IPS DF 6.9 (cell line): ENCODE measurements around the gene USP17L13.
"Not testable (repeated sequence)": the region's sequence is repeated elsewhere in the genome, so short reads cannot be mapped to it uniquely, and the experiment has no call there.

ENCODE experiments used
- DNase-seq: peaks from one replicate; pipeline ENCODE4 v3.0.0-alpha.2; 2013; ENCODE audit warnings: low read depth, low spot score
- H3K27ac ChIP-seq: one replicate; pipeline ENCODE4 v1.5.1; 2013; ENCODE audit warnings: low read length, control low read depth
- H3K27me3 ChIP-seq: 2 replicates; pipeline ENCODE4 v1.6.1; 2013; ENCODE audit warnings: mild to moderate bottlenecking, low read length; ENCODE audit not compliant: control insufficient read depth, insufficient read depth
- H3K36me3 ChIP-seq: 2 replicates; pipeline ENCODE4 v1.6.1; 2013; ENCODE audit warnings: low read length; ENCODE audit not compliant: control insufficient read depth, insufficient read depth
- H3K4me1 ChIP-seq: 2 replicates; pipeline ENCODE4 v1.6.1; 2013; ENCODE audit warnings: low read length; ENCODE audit not compliant: control insufficient read depth, insufficient read depth
- H3K4me3 ChIP-seq: 2 replicates; pipeline ENCODE4 v1.5.1; 2013; ENCODE audit warnings: mild to moderate bottlenecking, low read length
- H3K9me3 ChIP-seq: 2 replicates; pipeline ENCODE4 v1.6.1; 2013; ENCODE audit warnings: low read length, inconsistent platforms; ENCODE audit not compliant: control insufficient read depth, insufficient read depth
- WGBS: extraction: QIAGEN DNeasy Blood & Tissue Kit; methylation state at CpG from one replicate; pipeline ENCODE4 v1.1.7; 2013; ENCODE audit warnings: mixed read lengths, missing lambda C conversion rate; ENCODE audit not compliant: insufficient read length, insufficient coverage; 5-methylcytosine and 5-hydroxymethylcytosine counted together

Gene USP17L13

GRCh38 chr4:9253078-9253477, 28.4 kb downstream of the USP17L13 start, which contains the start of gene USP17L19:
TSS of gene USP17L19 (plus strand) at chr4:9253378. CDS start at chr4:9253378, 0 bp downstream.
- no CpG with 5 or more reads among the region's 13 CpGs for WGBS
- DNase-seq: not testable (repeated sequence)

DNA sequence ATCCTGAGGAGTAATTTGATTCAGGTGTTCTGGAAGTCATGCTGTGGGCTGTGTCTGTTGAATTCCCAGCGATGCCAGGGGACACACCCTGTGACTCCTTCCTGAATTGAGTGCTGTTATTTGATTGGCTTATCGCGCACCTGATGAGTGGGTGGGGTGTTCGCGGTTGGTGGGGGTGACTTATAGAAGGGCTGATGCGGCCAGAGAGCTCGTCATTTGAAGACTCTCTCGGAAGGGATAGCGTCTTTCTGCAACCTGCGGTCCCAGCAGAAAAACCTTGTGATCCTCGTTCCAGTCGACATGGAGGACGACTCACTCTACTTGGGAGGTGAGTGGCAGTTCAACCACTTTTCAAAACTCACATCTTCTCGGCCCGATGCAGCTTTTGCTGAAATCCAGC, 33.1 kb downstream of the USP17L13 start, which contains the start of gene USP17L20:
Gene USP17L20 (plus strand): TSS at position 301 of the 400 bp plus-strand sequence. CDS start 0 bp downstream, at position 301.
- not testable (repeated sequence) for H3K36me3 ChIP-seq, H3K27me3 ChIP-seq, H3K27ac ChIP-seq, H3K4me3 ChIP-seq, H3K4me1 ChIP-seq, H3K9me3 ChIP-seq, DNase-seq
- no CpG with 5 or more reads among the region's 15 CpGs for WGBS

More at GRCh38 chr4:9253078-9253477, 28.4 kb downstream of the USP17L13 start, which contains the start of gene USP17L19:
- H3K36me3 ChIP-seq, H3K9me3 ChIP-seq, H3K27me3 ChIP-seq, H3K4me1 ChIP-seq, H3K27ac ChIP-seq, H3K4me3 ChIP-seq: not testable (repeated sequence)

GRCh38 chr4:9262572-9262971, 37.9 kb downstream of the USP17L13 start, which contains the start of gene USP17L21:
TSS of gene USP17L21 (plus strand) at chr4:9262872. CDS start at chr4:9262872, 0 bp downstream.
- no CpG with 5 or more reads among the region's 13 CpGs for WGBS
- not testable (repeated sequence) for DNase-seq

GRCh38 chr4:9267319-9267718, 42.6 kb downstream of the USP17L13 start, which contains the start of gene USP17L22:
TSS of gene USP17L22 (plus strand) at chr4:9267619. CDS start at chr4:9267619, 0 bp downstream.
- not testable (repeated sequence) for H3K27ac ChIP-seq, H3K4me3 ChIP-seq, H3K36me3 ChIP-seq, H3K9me3 ChIP-seq, H3K27me3 ChIP-seq, DNase-seq, H3K4me1 ChIP-seq
- WGBS: no CpG with 5 or more reads among the region's 15 CpGs

More at GRCh38 chr4:9262572-9262971, 37.9 kb downstream of the USP17L13 start, which contains the start of gene USP17L21:
- not testable (repeated sequence) for H3K27ac ChIP-seq, H3K9me3 ChIP-seq, H3K27me3 ChIP-seq, H3K4me3 ChIP-seq, H3K4me1 ChIP-seq, H3K36me3 ChIP-seq

- DNase-seq, H3K27me3 ChIP-seq, H3K36me3 ChIP-seq, H3K9me3 ChIP-seq, H3K4me3 ChIP-seq, H3K27ac ChIP-seq, H3K4me1 ChIP-seq: not testable (repeated sequence)
- 100% methylated on average over 3 of the region's 10 CpGs for WGBS
Measured at GRCh38 chr4:9271719-9272118, 47.0 kb downstream of the USP17L13 start.
